HG02884 (cell line): ENCODE measurements around the gene DGCR8.

ENCODE experiments used
- ATAC-seq: cut with Tn5 transposase; IDR thresholded peaks from one replicate; pipeline ENCODE4 v1.9.1; 2021; ENCODE audit warnings: mild to moderate bottlenecking, moderate library complexity; ENCODE audit not compliant: unreplicated experiment

Gene DGCR8

DNA sequence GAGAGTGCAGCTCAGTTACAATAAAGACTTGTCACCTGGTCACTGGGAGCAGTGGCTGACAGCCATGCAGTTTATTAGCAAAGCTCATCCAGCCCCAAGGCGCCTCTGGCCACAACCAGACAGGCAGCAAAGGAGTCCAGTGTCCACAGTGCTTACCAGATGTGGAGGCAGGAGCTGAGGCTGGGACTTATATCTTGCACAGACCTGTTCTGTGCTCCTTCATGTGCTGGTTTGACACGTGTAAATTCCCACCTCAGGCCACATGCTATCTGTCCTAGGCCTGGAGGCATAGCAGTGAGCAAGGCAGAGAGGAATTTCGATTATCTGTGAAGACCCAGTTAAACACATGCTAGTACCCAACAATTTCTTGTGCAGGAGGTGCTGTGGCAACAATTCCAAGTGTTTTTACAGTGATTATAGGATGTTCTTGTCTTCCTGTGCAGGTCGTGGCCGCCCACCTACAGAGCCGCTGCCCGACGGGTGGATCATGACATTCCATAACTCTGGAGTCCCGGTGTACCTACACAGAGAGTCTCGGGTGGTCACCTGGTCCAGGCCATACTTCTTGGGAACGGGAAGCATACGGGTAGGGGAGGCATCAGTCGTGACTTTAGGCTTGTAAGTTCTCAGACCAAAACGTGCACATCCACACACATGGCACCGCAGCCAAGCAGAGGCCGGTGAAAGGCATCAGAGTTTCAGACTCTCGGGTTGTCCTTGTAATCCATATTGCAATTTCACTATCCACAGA is 9.4 kb downstream of the DGCR8 start:
- no peak for ATAC-seq

DNA sequence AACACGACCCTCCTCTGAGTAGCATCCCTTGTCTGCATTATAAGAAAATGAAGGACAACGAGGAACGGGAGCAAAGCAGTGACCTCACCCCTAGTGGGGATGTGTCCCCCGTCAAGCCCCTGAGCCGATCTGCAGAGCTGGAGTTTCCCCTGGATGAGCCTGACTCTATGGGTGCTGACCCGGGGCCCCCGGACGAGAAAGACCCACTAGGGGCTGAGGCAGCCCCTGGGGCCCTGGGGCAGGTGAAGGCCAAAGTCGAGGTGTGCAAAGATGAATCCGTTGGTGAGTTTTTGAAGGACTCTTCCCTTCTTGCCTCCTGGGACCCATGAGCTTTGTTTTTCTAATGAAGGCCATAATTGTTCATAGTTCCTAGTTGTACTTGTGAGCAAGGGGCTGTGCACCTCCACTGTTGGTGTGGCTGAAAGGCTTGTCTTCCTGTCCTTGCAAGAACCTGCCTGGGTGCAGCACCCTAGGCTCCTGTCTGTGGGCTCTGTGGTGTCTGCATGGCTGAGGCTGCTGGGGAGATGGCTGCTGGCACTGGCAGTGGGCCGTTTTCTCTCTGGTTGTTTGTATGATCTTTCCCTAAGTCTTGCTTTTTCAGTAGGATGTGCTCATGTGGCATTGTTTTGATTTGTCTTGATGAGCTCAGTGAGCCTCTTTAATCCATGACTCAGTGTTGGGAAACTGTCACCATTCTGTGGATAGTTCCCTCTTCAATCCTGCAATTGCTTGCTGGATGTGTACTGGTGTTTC is 10.1 kb downstream of the DGCR8 start:
- no peak for ATAC-seq

DNA sequence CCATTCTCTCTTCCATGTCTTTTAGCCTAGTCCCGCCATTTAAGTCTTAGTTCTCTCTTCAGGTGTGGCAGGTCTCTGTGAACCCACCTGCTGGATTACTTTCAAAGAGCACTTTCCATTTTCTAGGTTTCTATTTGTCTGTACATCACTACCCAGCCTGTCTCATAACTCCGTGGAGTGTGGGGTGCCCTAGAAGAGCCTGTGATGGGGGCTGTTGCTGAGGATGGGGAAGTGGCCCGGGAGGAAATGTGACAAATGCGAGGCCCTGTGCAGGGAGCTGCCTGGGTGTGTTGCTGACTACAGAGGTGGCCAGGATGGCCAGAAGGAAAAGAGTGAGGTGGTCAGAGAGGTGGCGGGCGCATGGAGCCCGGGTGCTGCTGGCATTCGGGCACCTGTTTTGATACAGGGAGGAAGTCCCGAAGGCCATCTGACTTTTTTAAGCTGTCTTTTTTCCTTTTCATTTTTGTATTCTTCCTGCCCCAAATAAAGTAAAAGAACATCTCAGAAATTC is 10.7 kb downstream of the DGCR8 start:
- no peak for ATAC-seq

GRCh38 chr22:20091690-20092476 is 11.8 kb downstream of the DGCR8 start:
- ATAC-seq = no peak

DNA sequence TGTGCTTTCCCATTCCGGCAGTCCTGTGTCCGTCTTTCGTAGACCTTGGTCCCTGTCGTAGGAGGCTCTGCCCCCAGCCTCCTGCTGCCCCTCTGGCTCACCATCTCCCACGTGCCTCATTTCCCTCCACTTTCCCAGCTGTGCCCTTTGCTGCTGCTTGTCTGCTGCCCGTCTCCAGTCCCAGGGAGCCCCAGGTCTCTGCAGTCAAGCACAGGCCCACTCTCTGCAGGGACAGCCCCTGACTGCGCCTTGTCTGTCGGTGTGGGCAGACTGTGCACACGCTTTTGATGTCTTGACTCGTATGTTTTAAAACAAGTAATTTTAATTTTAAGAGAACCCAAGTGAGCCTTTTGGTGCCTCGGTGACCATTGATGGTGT is 12.4 kb downstream of the DGCR8 start:
- ATAC-seq = no peak

- ATAC-seq = no peak
Observed at GRCh38 chr22:20093418-20094196, 13.6 kb downstream of the DGCR8 start.

DNA sequence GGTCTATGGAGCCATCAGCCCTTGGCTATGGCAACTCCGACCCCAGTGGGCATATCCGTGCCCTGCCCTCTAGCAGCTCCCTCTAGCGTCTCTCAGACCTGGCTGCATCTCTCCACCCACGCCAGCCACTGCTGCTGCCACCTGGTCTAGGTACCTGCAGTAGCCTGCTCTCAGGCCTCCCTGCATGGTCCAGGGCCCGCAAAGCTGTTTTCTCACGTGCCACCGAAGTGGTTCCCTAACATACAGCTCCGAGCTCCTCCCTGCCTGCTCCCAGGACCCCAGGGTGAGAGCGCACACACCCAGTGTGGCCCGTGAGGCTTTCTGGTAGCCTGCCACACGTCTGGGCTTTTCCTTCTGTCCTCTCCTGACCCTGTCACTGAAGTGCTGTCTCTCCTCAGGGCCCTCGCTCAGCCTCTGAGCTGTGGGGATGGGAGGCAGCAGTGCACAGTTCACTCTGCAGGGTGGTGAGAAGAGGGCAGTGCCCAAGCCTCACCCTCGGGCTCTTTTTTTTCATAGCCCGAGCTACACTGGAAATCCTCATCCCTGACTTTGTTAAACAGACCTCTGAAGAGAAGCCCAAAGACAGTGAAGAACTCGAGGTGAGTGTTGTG is 14.3 kb downstream of the DGCR8 start:
- ATAC-seq = no peak

GRCh38 chr22:20095521-20095920 is 15.5 kb downstream of the DGCR8 start:
- ATAC-seq = no peak

- no peak for ATAC-seq
Observed at GRCh38 chr22:20096574-20097420, 16.8 kb downstream of the DGCR8 start.

DNA sequence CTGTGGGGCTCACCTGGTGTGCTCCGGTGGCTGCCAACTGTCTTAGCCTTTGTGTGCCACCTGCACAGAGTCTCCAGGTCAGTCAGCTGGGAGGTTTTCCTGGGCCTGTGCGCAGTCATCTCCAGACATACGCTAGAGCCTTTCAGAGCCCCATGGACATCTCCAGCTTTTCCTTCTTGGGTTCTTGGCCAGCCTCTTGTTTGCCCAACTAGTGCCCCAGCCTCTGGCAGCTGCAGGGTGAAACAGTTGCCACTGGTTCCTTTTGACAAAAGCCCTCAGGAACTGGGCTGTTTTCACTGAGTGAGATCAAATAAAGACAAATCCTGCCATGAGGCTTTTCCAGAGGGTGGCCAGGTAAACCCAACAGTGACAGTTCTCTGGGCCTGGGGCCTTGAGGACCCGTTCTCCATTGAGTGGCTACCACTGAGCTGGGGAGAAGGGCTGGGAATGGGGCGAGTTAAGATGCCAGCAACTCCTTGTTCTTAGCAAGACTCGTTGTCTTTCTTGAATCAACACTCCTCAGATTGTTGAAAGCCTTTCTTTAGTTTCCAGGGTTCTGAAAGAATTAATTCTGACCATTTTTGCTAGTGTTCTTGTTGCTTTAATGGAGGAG is 19.2 kb downstream of the DGCR8 start:
- no peak for ATAC-seq

DNA sequence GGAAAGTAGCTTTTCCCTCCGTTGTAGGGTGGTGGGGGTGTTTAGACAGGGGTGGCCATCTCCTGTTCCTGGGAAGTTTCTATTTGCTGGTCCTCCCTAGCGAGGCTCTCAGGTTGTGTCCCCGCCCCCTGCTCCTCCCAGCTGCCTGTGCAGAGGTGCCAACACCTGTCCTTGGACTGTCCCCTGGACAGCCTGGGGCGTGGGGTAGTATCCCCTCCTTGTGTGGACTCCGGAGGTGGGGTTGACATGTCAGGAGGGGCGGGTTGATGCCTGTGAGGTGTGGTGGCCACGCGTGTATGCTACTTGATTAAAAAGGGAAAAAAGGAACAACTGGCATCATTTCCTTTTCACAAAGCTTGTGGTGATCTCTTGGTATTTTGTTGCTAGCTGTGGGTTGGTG is 21.6 kb downstream of the DGCR8 start:
- ATAC-seq = no peak

DNA sequence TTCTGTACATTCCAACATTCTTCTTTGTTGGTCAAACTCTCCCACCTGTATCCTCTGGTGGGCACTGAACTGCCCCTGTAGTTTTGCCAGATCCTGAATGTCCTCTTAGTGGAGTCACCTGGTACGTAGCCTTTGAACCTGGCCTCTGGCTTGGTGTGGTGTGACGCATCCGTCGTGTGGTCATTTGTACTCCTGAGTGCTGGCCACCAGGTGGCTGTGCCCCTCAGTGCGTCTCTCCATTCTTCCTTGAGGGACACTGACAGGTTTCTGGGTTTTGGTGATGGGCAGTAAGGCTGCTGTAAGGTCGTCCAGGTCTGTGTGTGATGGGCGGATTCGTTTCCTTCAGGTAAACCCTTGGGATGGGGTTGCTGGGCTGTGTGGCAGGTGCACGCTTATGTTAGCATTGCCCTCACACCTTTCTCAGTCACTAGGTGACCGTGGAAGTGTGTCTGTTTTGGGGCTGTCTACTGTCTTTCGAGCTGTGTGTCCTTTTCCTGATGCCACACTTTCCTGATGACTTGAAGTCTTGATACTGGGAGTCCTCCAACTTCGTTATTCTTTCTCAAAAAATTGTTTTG is 22.3 kb downstream of the DGCR8 start:
- no peak for ATAC-seq

DNA sequence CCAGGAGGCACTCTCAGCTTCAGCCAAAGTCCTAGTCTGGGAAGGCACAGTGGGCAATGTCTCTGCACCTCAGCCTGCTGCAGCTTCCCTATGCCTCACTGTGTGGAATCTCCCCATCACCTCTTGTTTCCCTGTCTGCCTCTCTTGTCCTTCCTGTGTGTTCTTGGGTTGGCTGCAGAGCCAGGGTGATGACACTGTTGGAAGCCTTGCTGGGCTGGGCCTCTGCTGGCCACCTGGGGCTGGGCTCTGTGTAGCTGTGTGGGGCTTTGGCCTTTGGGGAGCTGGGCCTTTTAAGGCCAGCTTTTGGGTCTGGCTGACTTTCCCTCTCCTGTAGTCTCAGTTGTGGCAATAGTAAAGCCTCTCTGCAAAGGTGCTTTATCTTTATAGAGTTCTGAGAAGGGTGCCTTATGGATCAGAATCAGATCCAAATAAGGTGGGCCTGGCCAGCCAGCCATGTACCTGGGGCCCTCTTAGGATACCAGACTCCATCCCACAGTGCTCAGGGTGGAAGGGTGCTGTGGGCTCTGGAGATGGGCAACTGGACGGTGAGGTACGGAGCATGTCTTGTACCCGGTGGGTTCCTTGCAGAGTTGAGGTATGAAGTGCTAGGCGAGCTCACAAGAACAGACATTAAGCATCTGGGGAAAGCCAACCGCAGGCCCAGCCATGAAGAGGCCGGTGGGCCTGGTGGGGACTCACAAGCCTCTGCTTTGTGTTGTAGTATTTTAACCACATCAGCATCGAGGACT is 25.6 kb downstream of the DGCR8 start:
- ATAC-seq = no peak

- ATAC-seq = no peak
Observed at GRCh38 chr22:20106205-20106848, 26.3 kb downstream of the DGCR8 start.

- ATAC-seq = no peak
Observed at GRCh38 chr22:20106849-20107237, 26.8 kb downstream of the DGCR8 start.

GRCh38 chr22:20107471-20107901 is 27.4 kb downstream of the DGCR8 start:
- no peak for ATAC-seq
